ENCODE results near the gene SIRT4. TPM values are rescaled to one million over a fixed set of nuclear protein-coding genes. Genes with fewer than 3 reads are reported as not detected.

The SIRT4 gene
- total RNA-seq, 1 experiment from 2014 or later, result 2.1 TPM

GRCh38 chr12:120346031-120346430 lies 43.9 kb downstream of the SIRT4 start:
- H2BK12ac ChIP-seq (ENCODE audit: insufficient read length, low read depth, low read length), result no peak overlapping the region
- no peak overlapping the region for H2BK20ac ChIP-seq (ENCODE audit: low read depth, low read length, poor library complexity, severe bottlenecking)
- no peaks in the 10 kb centered on the region for H4K20me1 ChIP-seq (ENCODE audit: control insufficient read depth, insufficient read depth, insufficient read length)
- Mint-ChIP-seq H3K27me3 (ENCODE audit: low read depth) (no peaks in the 10 kb centered on the region), H3K36me3 (ENCODE audit: insufficient read depth in 1 of 3, low read depth in 3 of 3) (peaks cover 17 to 61% (median 56%) of the 10 kb centered on the region in 3 experiments; a peak in 6 of 7 replicates), H3K27ac (peak overlapping the region in 1 of 3 experiments; percentile 24; a peak in 2 of 7 replicates), H3K4me1 (peaks cover 0 to 17% of the 10 kb centered on the region in 2 experiments; a peak in 2 of 4 replicates), H3K9me3 (no peaks in the 10 kb centered on the region), H3K4me3 (no peak overlapping the region)
- no peak for TF ChIP-seq CTCF (conservative IDR thresholded peaks at IDR 0.05)
- no peak overlapping the region for H2BK15ac ChIP-seq (ENCODE audit: low read depth, low read length)
- no peak overlapping the region for H4K5ac ChIP-seq (ENCODE audit: insufficient read length, low read depth, low read length)
- no peaks in the 10 kb centered on the region for H3K79me1 ChIP-seq (ENCODE audit: insufficient read depth, low read depth, low read length, poor library complexity, severe bottlenecking)
- WGBS (ENCODE audit: extremely low coverage, insufficient read length, low lambda C conversion rate), result no CpG with 5 or more reads among the region's 15 CpGs
- no peaks in the 10 kb centered on the region for H3K9me3 ChIP-seq (ENCODE audit: control insufficient read depth, low read depth, low read length)
- H3K9ac ChIP-seq (ENCODE audit: extremely low read depth, insufficient read length, low read length), result no peak overlapping the region
- H3K23ac ChIP-seq (ENCODE audit: insufficient read length, low read depth, low read length), result no peak overlapping the region
- no peak overlapping the region for H2AFZ ChIP-seq (ENCODE audit: low read length)
- no peak overlapping the region for H3K56ac ChIP-seq (ENCODE audit: insufficient read length, low read depth, low read length)
- no peak overlapping the region for H3K27ac ChIP-seq (ENCODE audit: insufficient read length, low read depth, low read length)
- no peak overlapping the region for H3K4me2 ChIP-seq (ENCODE audit: insufficient read depth, insufficient read length, low read length)
- H4K91ac ChIP-seq (ENCODE audit: insufficient read length, low read depth, low read length), result no peak overlapping the region
- no peak overlapping the region for H2AK5ac ChIP-seq (ENCODE audit: insufficient read length, low read length)
- no peaks in the 10 kb centered on the region for H3K79me2 ChIP-seq (ENCODE audit: insufficient read depth, low read length)
- no peak overlapping the region for H3T11ph ChIP-seq (ENCODE audit: low read length)
- DNase-seq, result no peak
- H3K27me3 ChIP-seq (ENCODE audit: insufficient read depth, low read length), result no peaks in the 10 kb centered on the region
- no peaks in the 10 kb centered on the region for H3K4me1 ChIP-seq (ENCODE audit: insufficient read depth, low read length)
- H3K4ac ChIP-seq (ENCODE audit: low read depth, low read length), result no peak overlapping the region
- H4K8ac ChIP-seq (replicated peaks; ENCODE audit: insufficient read length, low read depth, low read length), result no peak overlapping the region
- H2BK5ac ChIP-seq (ENCODE audit: insufficient read length, low read length), result no peak overlapping the region
- H3K18ac ChIP-seq (ENCODE audit: insufficient read length, low read depth, low read length), result no peak overlapping the region
- H3K23me2 ChIP-seq (ENCODE audit: insufficient read length, low read depth, low read length, poor library complexity, severe bottlenecking), result no peaks in the 10 kb centered on the region
- H3K14ac ChIP-seq (ENCODE audit: insufficient read depth, low read length), result no peak overlapping the region
- H2BK120ac ChIP-seq (ENCODE audit: low read depth, low read length, poor library complexity, severe bottlenecking), result no peak overlapping the region

Data from H9 (cell line).